Spleen (tissue), 7 donors: Measurements from ENCODE around the gene ATXN1.
"Not testable (repeated sequence)": the region's sequence is repeated elsewhere in the genome, so short reads cannot be mapped to it uniquely, and the experiment has no call there.

Experiments
- POLR2AphosphoS5 ChIP-seq, 3 donors: sonication (generic); formaldehyde crosslinking; IDR thresholded peaks; one replicate each; pipeline ENCODE4 v1.5.1; 2017; ENCODE audit warnings: antibody characterized with exemption in 3 of 3
- TF ChIP-seq, protein P1 (sequence below), 11 experiments: fragments of 200-600 bp in 7 of 11; fragments of 450-650 bp in 4 of 11; sonication (generic) in 4 of 11; IDR thresholded peaks in 8 of 11; conservative IDR thresholded peaks in 3 of 11; 1 replicate in 7 of 11; 2 replicates in 4 of 11; pipeline versions ENCODE4 v1.4.0 to v1.8.0; 2016 to 2021; ENCODE audit warnings: antibody characterized with exemption in 11 of 11, inconsistent platforms in 4 of 11, mild to moderate bottlenecking in 1 of 11
- donor health status: DM: no; HTN: no; CAD: no; lungs with moderate emphysema.
- donor health status: DM: no; HTN: no; CAD: no.
- donor health status: DM: no; HTN: no; CAD: no.

DNA sequence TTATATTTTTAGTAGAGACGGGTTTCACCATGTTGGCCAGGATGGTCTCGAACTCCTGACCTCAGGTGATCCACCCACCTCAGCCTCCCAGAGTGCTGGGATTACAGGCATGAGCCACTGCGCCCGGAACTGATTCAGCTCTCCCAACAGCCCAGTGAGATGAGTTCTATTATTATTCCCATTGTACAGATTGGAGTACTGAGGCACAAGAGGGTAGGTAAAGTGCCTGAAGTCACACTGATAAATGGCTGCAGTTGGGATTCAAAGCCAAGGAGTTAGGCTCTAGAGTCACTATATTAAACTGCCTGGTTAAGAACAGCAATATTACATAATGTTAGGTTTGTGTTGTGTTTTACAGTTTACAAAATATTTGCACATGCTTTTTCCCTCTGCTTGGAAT lies 220.9 kb downstream of the ATXN1 start:
- not testable (repeated sequence) for TF ChIP-seq POLR2AphosphoS5 (IDR thresholded peaks at IDR 0.05)
- TF ChIP-seq, protein P1, sequence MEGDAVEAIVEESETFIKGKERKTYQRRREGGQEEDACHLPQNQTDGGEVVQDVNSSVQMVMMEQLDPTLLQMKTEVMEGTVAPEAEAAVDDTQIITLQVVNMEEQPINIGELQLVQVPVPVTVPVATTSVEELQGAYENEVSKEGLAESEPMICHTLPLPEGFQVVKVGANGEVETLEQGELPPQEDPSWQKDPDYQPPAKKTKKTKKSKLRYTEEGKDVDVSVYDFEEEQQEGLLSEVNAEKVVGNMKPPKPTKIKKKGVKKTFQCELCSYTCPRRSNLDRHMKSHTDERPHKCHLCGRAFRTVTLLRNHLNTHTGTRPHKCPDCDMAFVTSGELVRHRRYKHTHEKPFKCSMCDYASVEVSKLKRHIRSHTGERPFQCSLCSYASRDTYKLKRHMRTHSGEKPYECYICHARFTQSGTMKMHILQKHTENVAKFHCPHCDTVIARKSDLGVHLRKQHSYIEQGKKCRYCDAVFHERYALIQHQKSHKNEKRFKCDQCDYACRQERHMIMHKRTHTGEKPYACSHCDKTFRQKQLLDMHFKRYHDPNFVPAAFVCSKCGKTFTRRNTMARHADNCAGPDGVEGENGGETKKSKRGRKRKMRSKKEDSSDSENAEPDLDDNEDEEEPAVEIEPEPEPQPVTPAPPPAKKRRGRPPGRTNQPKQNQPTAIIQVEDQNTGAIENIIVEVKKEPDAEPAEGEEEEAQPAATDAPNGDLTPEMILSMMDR (IDR thresholded peaks at IDR 0.05 in 8 of 11, conservative IDR thresholded peaks at IDR 0.05 in 3 of 11), result not testable (repeated sequence)
